RWPE2 (cell line): ENCODE results near the gene PTRH2.

Source experiments
- ATAC-seq: fragments of 200-7000 bp; cut with Tn5 transposase; 3 replicates; pipeline ENCODE4 v1.9.1; 2021; ENCODE audit warnings: low read depth
- DNase-seq: peaks from one replicate; pipeline ENCODE4 v3.0.0-alpha.2; 2020; ENCODE audit warnings: low spot score
- H3K27ac ChIP-seq: fragments of 450-650 bp; 2 replicates; pipeline ENCODE4 v1.5.1; 2017; ENCODE audit warnings: mild to moderate bottlenecking; ENCODE audit not compliant: poor library complexity, severe bottlenecking
- H3K27me3 ChIP-seq: fragments of 250-450 bp; sonication (Bioruptor Pico); 2 replicates; pipeline ENCODE4 v1.5.1; 2021; ENCODE audit warnings: mild to moderate bottlenecking, moderate library complexity; ENCODE audit not compliant: insufficient read depth, poor library complexity, severe bottlenecking
- H3K36me3 ChIP-seq: fragments of 250-450 bp; sonication (Bioruptor Pico); 2 replicates; pipeline ENCODE4 v1.5.1; 2020; ENCODE audit warnings: low read depth, mild to moderate bottlenecking, moderate library complexity
- H3K4me1 ChIP-seq: fragments of 250-450 bp; sonication (Bioruptor Pico); 2 replicates; pipeline ENCODE4 v1.5.1; 2021; ENCODE audit warnings: mild to moderate bottlenecking, moderate library complexity; ENCODE audit not compliant: insufficient read depth, poor library complexity, severe bottlenecking
- H3K4me3 ChIP-seq: fragments of 250-450 bp; sonication (Bioruptor Pico); 2 replicates; pipeline ENCODE4 v1.5.1; 2021; ENCODE audit warnings: mild to moderate bottlenecking, moderate library complexity; ENCODE audit not compliant: severe bottlenecking
- H3K9me3 ChIP-seq: fragments of 250-450 bp; sonication (Bioruptor Pico); 2 replicates; pipeline ENCODE4 v1.5.1; 2021; ENCODE audit warnings: mild to moderate bottlenecking, moderate library complexity; ENCODE audit not compliant: severe bottlenecking
- TF ChIP-seq, protein P1 (sequence below): fragments of 450-650 bp; IDR thresholded peaks from one replicate; pipeline ENCODE4 v1.5.1; 2017; ENCODE audit warnings: mild to moderate bottlenecking, moderate library complexity; ENCODE audit not compliant: poor library complexity, severe bottlenecking

Gene PTRH2

DNA sequence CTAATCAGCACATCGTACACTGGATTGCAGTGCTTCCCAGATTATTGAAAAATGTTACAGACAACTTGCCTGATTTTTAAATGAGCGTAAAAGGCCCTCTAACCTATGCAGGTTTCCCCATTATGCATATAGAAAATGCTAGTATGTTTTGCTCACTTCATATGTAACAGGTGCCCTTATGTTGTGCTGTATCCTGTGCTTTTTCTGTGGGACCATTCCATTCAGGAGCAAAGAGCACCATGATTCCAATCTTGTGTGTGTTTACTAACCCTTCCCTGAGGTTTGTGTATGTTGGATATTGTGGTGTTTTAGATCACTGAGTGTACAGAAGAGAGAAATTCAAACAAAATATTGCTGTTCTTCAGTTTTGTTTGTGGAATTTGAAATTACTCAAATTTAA lies 12.9 kb downstream of the PTRH2 start:
- H3K9me3 ChIP-seq: no peaks in the 10 kb centered on the region
- H3K27ac ChIP-seq: no peak overlapping the region
- peaks cover 99% of the 10 kb centered on the region for H3K36me3 ChIP-seq
- TF ChIP-seq, protein P1, sequence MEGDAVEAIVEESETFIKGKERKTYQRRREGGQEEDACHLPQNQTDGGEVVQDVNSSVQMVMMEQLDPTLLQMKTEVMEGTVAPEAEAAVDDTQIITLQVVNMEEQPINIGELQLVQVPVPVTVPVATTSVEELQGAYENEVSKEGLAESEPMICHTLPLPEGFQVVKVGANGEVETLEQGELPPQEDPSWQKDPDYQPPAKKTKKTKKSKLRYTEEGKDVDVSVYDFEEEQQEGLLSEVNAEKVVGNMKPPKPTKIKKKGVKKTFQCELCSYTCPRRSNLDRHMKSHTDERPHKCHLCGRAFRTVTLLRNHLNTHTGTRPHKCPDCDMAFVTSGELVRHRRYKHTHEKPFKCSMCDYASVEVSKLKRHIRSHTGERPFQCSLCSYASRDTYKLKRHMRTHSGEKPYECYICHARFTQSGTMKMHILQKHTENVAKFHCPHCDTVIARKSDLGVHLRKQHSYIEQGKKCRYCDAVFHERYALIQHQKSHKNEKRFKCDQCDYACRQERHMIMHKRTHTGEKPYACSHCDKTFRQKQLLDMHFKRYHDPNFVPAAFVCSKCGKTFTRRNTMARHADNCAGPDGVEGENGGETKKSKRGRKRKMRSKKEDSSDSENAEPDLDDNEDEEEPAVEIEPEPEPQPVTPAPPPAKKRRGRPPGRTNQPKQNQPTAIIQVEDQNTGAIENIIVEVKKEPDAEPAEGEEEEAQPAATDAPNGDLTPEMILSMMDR: no peak
- DNase-seq (no peak), ATAC-seq (no peak)
- H3K4me3 ChIP-seq: no peak overlapping the region
- H3K4me1 ChIP-seq: no peaks in the 10 kb centered on the region
- H3K27me3 ChIP-seq: no peaks in the 10 kb centered on the region

DNA sequence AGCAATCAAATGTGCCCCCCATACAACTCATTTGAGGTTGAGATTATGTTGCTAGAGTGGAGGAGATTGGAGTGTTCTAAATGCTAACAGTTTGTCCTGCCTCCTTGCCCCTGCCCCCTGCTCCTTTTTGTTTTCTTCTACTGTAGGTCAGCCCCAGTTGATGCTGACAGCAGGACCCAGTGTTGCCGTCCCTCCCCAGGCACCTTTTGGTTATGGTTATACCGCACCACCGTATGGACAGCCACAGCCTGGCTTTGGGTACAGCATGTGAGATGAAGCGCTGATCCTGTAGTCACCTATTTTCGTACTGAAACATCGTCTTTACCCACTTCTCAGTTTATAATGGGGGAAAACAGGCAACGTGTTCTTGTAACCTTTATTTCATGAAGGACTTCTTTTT lies 13.6 kb downstream of the PTRH2 start:
- H3K27ac ChIP-seq: no peak overlapping the region
- H3K36me3 ChIP-seq: peaks cover 99% of the 10 kb centered on the region
- DNase-seq: no peak
- no peaks in the 10 kb centered on the region for H3K9me3 ChIP-seq
- H3K27me3 ChIP-seq: no peaks in the 10 kb centered on the region
- TF ChIP-seq, protein P1: no peak
- no peaks in the 10 kb centered on the region for H3K4me1 ChIP-seq
- no peak overlapping the region for H3K4me3 ChIP-seq
- ATAC-seq: no peak

DNA sequence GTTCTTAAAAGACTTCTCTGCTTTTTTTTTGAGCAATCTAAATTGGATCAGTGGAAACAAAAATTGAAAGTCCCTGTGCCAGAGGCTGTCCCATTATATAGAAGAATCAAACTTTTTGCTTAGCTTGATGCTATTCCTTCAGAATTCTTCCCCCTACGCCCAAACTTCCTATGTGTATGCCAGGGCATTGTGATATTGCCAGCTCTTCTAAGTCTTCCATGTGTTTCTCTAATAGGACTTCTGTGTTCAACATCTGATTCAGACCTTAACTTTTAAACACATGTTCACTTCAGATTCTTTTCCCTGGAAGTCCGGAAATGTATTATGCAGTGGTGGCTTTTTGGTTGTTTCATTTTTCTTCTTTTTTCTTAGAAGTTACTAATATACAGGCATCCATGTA lies 18.7 kb downstream of the PTRH2 start:
- no peak overlapping the region for H3K27ac ChIP-seq

DNA sequence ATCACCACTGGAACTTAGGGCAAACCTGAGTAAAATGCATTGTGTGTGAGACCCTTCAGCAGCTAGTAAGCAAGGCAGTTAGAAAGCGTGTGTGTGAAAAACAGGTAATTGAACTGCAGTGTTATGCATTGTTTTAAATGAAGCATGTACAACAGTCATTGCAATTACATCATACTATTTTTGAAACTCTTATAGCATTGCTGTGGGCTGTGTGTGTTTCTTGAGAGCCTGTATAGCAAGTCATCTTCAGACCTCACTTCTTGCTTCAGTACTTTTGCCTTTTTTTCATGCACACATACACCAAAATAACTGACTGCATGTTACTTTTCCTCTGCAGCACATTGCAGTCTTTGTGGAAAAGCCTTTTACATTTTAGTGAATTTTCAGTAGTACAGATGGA lies 19.2 kb downstream of the PTRH2 start:
- Histone ChIP-seq H3K36me3 (peaks cover 99% of the 10 kb centered on the region), H3K27ac (no peak overlapping the region), H3K9me3 (no peaks in the 10 kb centered on the region), H3K4me1 (no peaks in the 10 kb centered on the region), H3K4me3 (no peak overlapping the region), H3K27me3 (no peaks in the 10 kb centered on the region)
- TF ChIP-seq, protein P1: no peak
- DNase-seq (no peak), ATAC-seq (no peak)

More for the DNA sequence above, 18.7 kb downstream of the PTRH2 start:
- TF ChIP-seq, protein P1: no peak
- no peaks in the 10 kb centered on the region for H3K4me1 ChIP-seq
- H3K9me3 ChIP-seq: no peaks in the 10 kb centered on the region
- DNase-seq: no peak
- H3K4me3 ChIP-seq: no peak overlapping the region
- H3K36me3 ChIP-seq: peaks cover 99% of the 10 kb centered on the region
- H3K27me3 ChIP-seq: no peaks in the 10 kb centered on the region
- ATAC-seq: no peak

DNA sequence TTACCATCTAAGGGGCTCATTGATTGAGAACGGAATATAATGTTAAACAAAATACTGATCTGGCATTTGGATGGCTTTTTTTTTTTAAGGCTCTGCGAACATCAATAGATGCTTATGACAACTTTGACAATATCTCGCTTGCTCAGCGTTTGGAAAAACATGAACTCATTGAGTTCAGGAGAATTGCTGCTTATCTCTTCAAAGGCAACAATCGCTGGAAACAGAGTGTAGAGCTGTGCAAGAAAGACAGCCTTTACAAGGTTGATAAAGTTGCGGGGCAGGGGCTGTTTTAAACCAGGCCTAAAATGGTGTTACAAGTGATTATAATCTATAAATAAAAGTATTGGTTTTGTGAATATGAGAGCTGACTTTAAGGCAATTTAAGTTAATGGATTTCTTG lies 22.3 kb downstream of the PTRH2 start:
- H3K4me3 ChIP-seq: no peak overlapping the region
- H3K36me3 ChIP-seq: peaks cover 100% of the 10 kb centered on the region
- H3K27me3 ChIP-seq: no peaks in the 10 kb centered on the region
- ATAC-seq (no peak), DNase-seq (no peak)
- no peak overlapping the region for H3K27ac ChIP-seq
- TF ChIP-seq, protein P1: no peak
- H3K9me3 ChIP-seq: no peaks in the 10 kb centered on the region
- H3K4me1 ChIP-seq: no peaks in the 10 kb centered on the region
